ENCODE measurements around the gene ADARB2. TPM values are rescaled to one million over a fixed set of nuclear protein-coding genes. Genes with fewer than 3 reads are reported as not detected.

The ADARB2 gene
- total RNA-seq (under 1 TPM in 2 of 4 donors, not detected in 2; 0.15 to 0.34 TPM), polyA plus RNA-seq (under 1 TPM; 0.05 to 0.39 (median 0.15) TPM)
- long read RNA-seq, donor 1, result 0 reads
- long read RNA-seq, donor 2, result 0 reads

DNA sequence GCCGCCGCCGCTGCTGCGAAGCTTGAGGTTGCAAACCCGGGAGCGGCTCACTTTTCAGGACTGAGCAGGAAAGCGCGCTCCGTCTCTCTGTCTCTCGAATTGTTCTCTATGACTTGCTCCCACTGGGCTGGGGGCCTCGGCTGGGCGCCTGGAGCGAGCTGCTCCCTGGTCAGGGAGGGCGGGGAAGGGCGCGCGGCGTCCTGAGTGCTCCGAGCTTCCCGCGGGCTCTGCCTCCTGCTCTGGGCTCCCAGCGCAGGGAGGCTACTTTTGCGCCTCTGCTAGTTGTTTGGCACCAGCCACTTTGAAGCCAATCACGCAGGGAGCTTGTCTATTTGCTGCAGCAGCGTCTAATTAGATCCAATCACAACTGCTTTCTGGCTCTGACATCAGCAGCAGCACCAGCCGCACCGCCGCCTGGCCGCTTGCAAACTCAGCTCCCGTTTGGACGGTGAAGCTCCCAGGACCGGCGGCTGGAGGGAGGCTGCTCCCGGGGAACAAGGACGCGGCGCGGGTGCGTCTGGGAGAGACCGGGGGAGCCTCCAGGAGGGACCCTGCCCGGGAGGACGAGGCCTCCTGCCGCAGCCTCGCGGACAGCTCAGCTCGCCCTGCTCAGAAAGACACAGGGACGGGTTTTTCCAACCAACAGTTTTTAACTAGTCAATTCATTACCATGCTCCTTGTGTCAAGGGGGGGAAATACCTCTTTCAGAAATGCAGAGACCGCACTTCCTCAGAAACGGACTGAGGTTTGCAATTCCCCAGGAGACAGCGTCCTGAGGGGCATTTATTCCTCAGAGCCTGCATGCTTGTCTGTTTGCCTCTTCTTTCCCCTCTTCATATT lies at the start of gene ADARB2:
ADARB2 (minus strand) TSS at position 304 of the 840 bp plus-strand sequence.
- no peak within 1 kb of the TSS for H3K27ac ChIP-seq
- H3K4me3 ChIP-seq, result peak within 1 kb of the TSS; percentile 28
- intact Hi-C loops (cut with DNase I), result no loop called here
- no peaks in the 10 kb centered on the region for H3K9me3 ChIP-seq
- 0 to 1% (median 1%) methylated on average over 48 to 50 of the region's 50 CpGs for WGBS, 3 donors
- ATAC-seq (no peak), DNase-seq (no peak)
- H3K36me3 ChIP-seq (ENCODE audit: insufficient read depth in 1 of 2, low read depth in 1 of 2), result no peaks in the 10 kb centered on the region
- TF ChIP-seq, protein P1, sequence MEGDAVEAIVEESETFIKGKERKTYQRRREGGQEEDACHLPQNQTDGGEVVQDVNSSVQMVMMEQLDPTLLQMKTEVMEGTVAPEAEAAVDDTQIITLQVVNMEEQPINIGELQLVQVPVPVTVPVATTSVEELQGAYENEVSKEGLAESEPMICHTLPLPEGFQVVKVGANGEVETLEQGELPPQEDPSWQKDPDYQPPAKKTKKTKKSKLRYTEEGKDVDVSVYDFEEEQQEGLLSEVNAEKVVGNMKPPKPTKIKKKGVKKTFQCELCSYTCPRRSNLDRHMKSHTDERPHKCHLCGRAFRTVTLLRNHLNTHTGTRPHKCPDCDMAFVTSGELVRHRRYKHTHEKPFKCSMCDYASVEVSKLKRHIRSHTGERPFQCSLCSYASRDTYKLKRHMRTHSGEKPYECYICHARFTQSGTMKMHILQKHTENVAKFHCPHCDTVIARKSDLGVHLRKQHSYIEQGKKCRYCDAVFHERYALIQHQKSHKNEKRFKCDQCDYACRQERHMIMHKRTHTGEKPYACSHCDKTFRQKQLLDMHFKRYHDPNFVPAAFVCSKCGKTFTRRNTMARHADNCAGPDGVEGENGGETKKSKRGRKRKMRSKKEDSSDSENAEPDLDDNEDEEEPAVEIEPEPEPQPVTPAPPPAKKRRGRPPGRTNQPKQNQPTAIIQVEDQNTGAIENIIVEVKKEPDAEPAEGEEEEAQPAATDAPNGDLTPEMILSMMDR (IDR thresholded peaks at IDR 0.05), result no peak
- no peaks in the 10 kb centered on the region for H3K4me1 ChIP-seq
- peaks cover 3 to 37% (median 4%) of the 10 kb centered on the region in 3 donors for H3K27me3 ChIP-seq (ENCODE audit: insufficient read depth in 3 of 3, low read length in 2 of 3)

DNA sequence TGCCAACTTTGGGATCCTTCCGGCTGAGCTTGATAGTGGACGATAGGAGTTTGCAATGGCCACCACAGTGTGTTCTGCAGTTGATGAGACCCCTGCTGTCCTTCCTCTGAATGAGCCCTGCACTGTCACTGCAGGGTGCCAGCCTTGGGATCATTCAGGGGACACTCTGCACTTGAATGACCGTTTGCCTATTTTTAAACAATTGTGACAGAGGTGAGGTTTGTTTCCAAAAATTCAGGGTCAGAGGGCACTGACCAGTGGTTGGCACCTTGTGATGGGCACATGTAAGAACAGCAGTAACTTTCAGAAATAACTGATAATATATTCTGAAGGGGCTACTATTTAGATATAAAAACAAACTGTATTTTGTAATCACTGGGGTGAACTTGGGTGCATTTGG lies 48.5 kb upstream of the ADARB2 start:
- WGBS, 3 donors, result 47 to 60% (median 54%) methylated on average over 3 of the region's 3 CpGs
- no peaks in the 10 kb centered on the region for H3K27me3 ChIP-seq (ENCODE audit: insufficient read depth in 3 of 3, low read length in 2 of 3)
- intact Hi-C loops (cut with DNase I), result no loop called here
- no peak overlapping the region for H3K27ac ChIP-seq
- no peaks in the 10 kb centered on the region for H3K4me1 ChIP-seq
- no peaks in the 10 kb centered on the region for H3K9me3 ChIP-seq
- no peaks in the 10 kb centered on the region for H3K36me3 ChIP-seq (ENCODE audit: insufficient read depth in 1 of 2, low read depth in 1 of 2)
- ATAC-seq (no peak), DNase-seq (no peak)
- H3K4me3 ChIP-seq, result no peak overlapping the region
- TF ChIP-seq, protein P1 (IDR thresholded peaks at IDR 0.05), result no peak

DNA sequence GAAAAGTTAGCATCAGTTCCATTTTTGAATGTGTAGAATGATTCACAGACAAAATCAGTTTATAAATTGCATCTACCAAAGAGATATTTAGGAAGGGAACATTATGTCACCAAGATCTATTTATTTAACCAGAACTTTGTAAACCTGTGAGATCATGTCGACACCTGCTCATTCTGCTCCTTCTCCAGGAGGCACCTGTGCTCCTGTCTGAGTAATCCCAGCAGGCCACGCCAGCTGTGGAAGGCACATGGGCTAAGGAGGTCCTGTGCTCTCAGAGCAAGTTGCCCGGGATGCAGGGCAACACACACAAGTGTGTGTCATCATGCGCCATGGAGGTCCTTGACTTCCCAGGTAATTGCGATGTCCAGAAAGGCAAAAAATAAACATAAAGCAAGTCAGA lies 45.5 kb upstream of the ADARB2 start:
- H3K36me3 ChIP-seq (ENCODE audit: insufficient read depth in 1 of 2, low read depth in 1 of 2), result no peaks in the 10 kb centered on the region
- no peak overlapping the region for H3K27ac ChIP-seq
- no peaks in the 10 kb centered on the region for H3K4me1 ChIP-seq
- H3K27me3 ChIP-seq (ENCODE audit: insufficient read depth in 3 of 3, low read length in 2 of 3), result no peaks in the 10 kb centered on the region
- no peaks in the 10 kb centered on the region for H3K9me3 ChIP-seq
- ATAC-seq (no peak), DNase-seq (no peak)
- TF ChIP-seq, protein P1 (IDR thresholded peaks at IDR 0.05), result no peak
- H3K4me3 ChIP-seq, result no peak overlapping the region
- intact Hi-C loops (cut with DNase I), result no loop called here
- WGBS, 3 donors, result 85 to 92% (median 87%) methylated on average over 5 of the region's 5 CpGs

DNA sequence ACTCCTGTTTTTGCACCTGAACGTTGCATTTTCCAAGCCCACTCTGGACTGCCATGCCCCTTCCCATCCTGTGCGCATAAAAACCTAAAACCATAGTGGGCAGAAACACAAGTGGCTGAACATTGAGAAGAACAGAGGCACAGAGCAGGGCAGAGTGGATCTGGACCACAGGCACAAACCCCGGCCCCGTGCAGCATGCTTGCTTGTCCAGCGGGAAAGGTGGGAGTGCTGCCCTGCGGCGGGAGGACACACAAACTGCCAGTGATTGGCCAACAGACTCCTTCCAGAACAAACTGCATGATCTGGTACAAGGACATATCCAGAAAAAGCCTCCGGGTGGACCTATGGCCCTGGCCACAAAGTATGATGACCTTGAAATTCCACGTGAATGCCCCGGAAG lies 42.5 kb upstream of the ADARB2 start:
- Histone ChIP-seq H3K36me3 (ENCODE audit: insufficient read depth in 1 of 2, low read depth in 1 of 2) (no peaks in the 10 kb centered on the region), H3K9me3 (no peaks in the 10 kb centered on the region), H3K4me1 (no peaks in the 10 kb centered on the region), H3K27me3 (ENCODE audit: insufficient read depth in 3 of 3, low read length in 2 of 3) (peaks cover 0 to 1% (median 0%) of the 10 kb centered on the region in 3 donors), H3K4me3 (no peak overlapping the region), H3K27ac (no peak overlapping the region)
- ATAC-seq, result no peak
- TF ChIP-seq, protein P1 (IDR thresholded peaks at IDR 0.05), result no peak
- intact Hi-C loops (cut with DNase I), result no loop called here
- no peak for DNase-seq
- WGBS, 3 donors, result 84 to 86% (median 86%) methylated on average over 10 of the region's 10 CpGs
